GM12891 (cell line): ENCODE results near the gene RASA3.
"Not testable (repeated sequence)": the region's sequence is repeated elsewhere in the genome, so short reads cannot be mapped to it uniquely, and the experiment has no call there.

Source experiments
- POLR2A ChIP-seq: IDR thresholded peaks from 2 replicates; pipeline ENCODE4 v1.6.1; 2011; ENCODE audit warnings: low read depth, low read length, control low read depth
- POLR2AphosphoS5 ChIP-seq: IDR thresholded peaks from 2 replicates; pipeline ENCODE4 v1.6.1; 2011; ENCODE audit warnings: low read depth, low read length, control low read depth
- TAF1 ChIP-seq: IDR thresholded peaks from 2 replicates; pipeline ENCODE4 v1.6.1; 2011; ENCODE audit warnings: low read depth, low read length, control low read depth

GRCh38 chr13:114075811-114076210 is 56.6 kb downstream of the RASA3 start:
- TF ChIP-seq POLR2A, POLR2AphosphoS5, TAF1: not testable (repeated sequence)
